Measurements from ENCODE around the gene CDK17. TPM values are rescaled to one million over a fixed set of nuclear protein-coding genes. Genes with fewer than 3 reads are reported as not detected.

Gene CDK17
- total and polyA plus RNA-seq, 2 of the 8 experiments (the other 6 are each of a cell fraction or from before 2014, with no cell fraction given), result 5.8 to 20.0 TPM

DNA sequence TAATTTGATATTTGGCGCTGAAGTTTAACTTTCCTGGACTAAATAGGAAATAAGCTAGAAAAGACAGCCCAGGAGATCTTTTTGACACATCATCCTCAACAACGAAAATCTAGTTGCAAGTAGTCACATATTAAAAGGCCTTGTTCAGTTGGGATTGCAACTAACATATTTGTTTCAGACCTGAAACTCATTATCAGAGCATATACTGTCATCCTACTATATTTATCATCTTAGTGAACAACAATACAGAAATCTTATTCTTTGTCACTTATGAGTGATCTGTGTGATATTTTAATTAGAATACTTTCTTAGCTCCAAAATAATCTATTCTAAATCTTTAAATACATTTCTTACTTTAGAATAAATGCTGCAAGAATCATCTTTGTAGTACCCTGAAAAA is 134.0 kb downstream of the CDK17 start:
- Histone ChIP-seq H3K4me1 (replicated peaks in 1 of 4; ENCODE audit: control insufficient read depth in 3 of 4, insufficient read depth in 4 of 4, low read length in 3 of 4) (no peaks in the 10 kb centered on the region), H3K79me1 (ENCODE audit: low read depth, low read length) (no peaks in the 10 kb centered on the region), H3K9me3 (ENCODE audit: insufficient read depth in 2 of 2, low read depth in 1 of 2, low read length in 1 of 2) (no peaks in the 10 kb centered on the region), H2BK15ac (ENCODE audit: low read length) (no peak overlapping the region), H4K20me1 (replicated peaks in 1 of 2; ENCODE audit: control insufficient read depth in 1 of 2, insufficient read depth in 2 of 2, low read length in 2 of 2) (no peaks in the 10 kb centered on the region), H4K91ac (replicated peaks; ENCODE audit: insufficient read length, low read length) (no peak overlapping the region), H3K79me2 (ENCODE audit: control insufficient read depth in 1 of 2, insufficient read depth in 2 of 2, low read length in 2 of 2) (no peaks in the 10 kb centered on the region), H3K36me3 (ENCODE audit: control insufficient read depth in 2 of 4, insufficient read depth in 4 of 4, low read length in 3 of 4) (no peaks in the 10 kb centered on the region; a peak in 2 of 8 replicates), H3K9ac (replicated peaks in 1 of 4; ENCODE audit: extremely low read depth in 1 of 4, low read depth in 3 of 4, low read length in 3 of 4) (no peak overlapping the region), H2BK120ac (replicated peaks; ENCODE audit: low read depth, low read length) (no peak overlapping the region), H3K4ac (replicated peaks; ENCODE audit: insufficient read length, low read depth, low read length) (no peak overlapping the region), H4K8ac (ENCODE audit: extremely low read depth, insufficient read depth, low read length) (no peak overlapping the region), H3K56ac (replicated peaks; ENCODE audit: insufficient read length, low read depth, low read length) (no peak overlapping the region), H3K4me3 (ENCODE audit: extremely low read depth in 1 of 4, insufficient read depth in 2 of 4, low read depth in 3 of 4, low read length in 4 of 4) (no peak overlapping the region), H2AK5ac (ENCODE audit: low read depth, low read length) (no peak overlapping the region), H2AFZ (ENCODE audit: low read length) (no peak overlapping the region), H3K23me2 (ENCODE audit: low read depth, low read length) (no peaks in the 10 kb centered on the region), H2BK20ac (ENCODE audit: low read length) (no peak overlapping the region), H3K14ac (ENCODE audit: insufficient read length) (no peak overlapping the region), H3K27ac (ENCODE audit: low read depth, low read length) (no peak overlapping the region), H2BK12ac (ENCODE audit: low read depth, low read length) (no peak overlapping the region), H3K18ac (ENCODE audit: extremely low read depth, low read length) (no peak overlapping the region), H4K5ac (ENCODE audit: insufficient read length, low read depth, low read length) (no peak overlapping the region), H3K4me2 (ENCODE audit: insufficient read depth in 1 of 2, low read depth in 2 of 2, low read length in 2 of 2) (no peak overlapping the region), H3K27me3 (replicated peaks in 1 of 4; ENCODE audit: control insufficient read depth in 3 of 4, extremely low read depth in 1 of 4, insufficient read depth in 3 of 4, low read length in 3 of 4) (no peaks in the 10 kb centered on the region), H3K23ac (ENCODE audit: insufficient read length) (no peak overlapping the region), H2BK5ac (ENCODE audit: low read depth, low read length) (no peak overlapping the region)
- ChIA-PET POLR2A (ENCODE audit: partially characterized antibody) (no interaction called here), CTCF (ENCODE audit: partially characterized antibody) (no interaction called here)
- 94% methylated on average over 2 of the region's 2 CpGs; no CpG with 5 or more reads in 1 of the 2 experiments for WGBS, 2 experiments (ENCODE audit: extremely low coverage in 1 of 2, insufficient coverage in 1 of 2, insufficient read length in 1 of 2, insufficient replicate concordance in 2 of 2, low coverage in 1 of 2, low lambda C conversion rate in 2 of 2, missing lambda C conversion rate in 1 of 2)
- DNase-seq (ENCODE audit: low read depth in 1 of 2, low spot score in 2 of 2) (no peak), FAIRE-seq (no peak)
- TF ChIP-seq NRF1 (IDR thresholded peaks at IDR 0.05; ENCODE audit: low read depth, low read length) (no peak), SIN3A (conservative IDR thresholded peaks at IDR 0.05 in 1 of 2, IDR thresholded peaks at IDR 0.05 in 1 of 2; ENCODE audit: low read depth in 1 of 2, low read length in 2 of 2) (no peak), EP300 (IDR thresholded peaks at IDR 0.05; ENCODE audit: borderline replicate concordance in 1 of 2, low read depth in 2 of 2, low read length in 2 of 2) (no peak), RXRA (IDR thresholded peaks at IDR 0.05; ENCODE audit: insufficient read depth, low read depth, low read length) (no peak), PHF8 (conservative IDR thresholded peaks at IDR 0.05; ENCODE audit: low read depth, low read length) (no peak), TBP (IDR thresholded peaks at IDR 0.05; ENCODE audit: low read depth, low read length) (no peak), TCF12 (IDR thresholded peaks at IDR 0.05; ENCODE audit: low read depth, low read length) (no peak)
